Mucosa of descending colon (tissue), 3 donors: ENCODE measurements around the gene AMER1. TPM values are rescaled to one million over a fixed set of nuclear protein-coding genes. Genes with fewer than 3 reads are reported as not detected.

Experiments
- ATAC-seq: fragments of 200-7000 bp; cut with Tn5 transposase; one replicate; pipeline ENCODE4 v1.9.1; 2020; ENCODE audit warnings: mild to moderate bottlenecking, moderate library complexity
- DNase-seq, 3 donors: peaks; one replicate each; pipeline ENCODE4 v3.0.0-alpha.2; 2020
- H3K36me3 ChIP-seq: fragments of 200-600 bp; one replicate; pipeline ENCODE4 v1.8.0; 2021; ENCODE audit warnings: low read depth, mild to moderate bottlenecking
- H3K4me1 ChIP-seq: fragments of 200-600 bp; one replicate; pipeline ENCODE4 v1.8.0; 2021; ENCODE audit warnings: low read depth, mild to moderate bottlenecking
- H3K4me3 ChIP-seq: fragments of 200-600 bp; one replicate; pipeline ENCODE4 v1.8.0; 2021; ENCODE audit warnings: mild to moderate bottlenecking
- H3K9me3 ChIP-seq: fragments of 200-600 bp; one replicate; pipeline ENCODE4 v1.8.0; 2021; ENCODE audit warnings: mild to moderate bottlenecking
- CTCF ChIP-seq: fragments of 200-600 bp; IDR thresholded peaks from one replicate; pipeline ENCODE4 v1.8.0; 2022; ENCODE audit warnings: antibody characterized with exemption, mild to moderate bottlenecking
- intact Hi-C, 2 donors: fragments of 100-400 bp; cut with DNase I in 1 of 2; cut with micrococcal nuclease in 1 of 2; formaldehyde crosslinking; loops; one replicate each; pipeline versions ENCODE4 v1.11.0 to v1.11.1; 2022; cut with DNase I, micrococcal nuclease
- total RNA-seq, 3 donors: library from RNA; stranded (reverse); fragmentation: NEBNext Ultra II Directional in 2 of 3; extraction: Animal tissue kit (Norgen Biotek cat#: 25700) in 2 of 3; gene quantifications; one replicate each; pipeline versions ENCODE4 v1.2.1 to v1.2.4, GENCODE V29; 2021 to 2023
- donor health status: DM: no; HTN: no; CAD: no; lungs with moderate emphysema.
- donor health status: DM: no; HTN: no; CAD: no.
- donor health status: DM: no; HTN: yes; CAD: no.

The AMER1 gene
- total RNA-seq, 3 donors from 2014 or later = 2.9 to 8.9 (median 3.9) TPM

DNA sequence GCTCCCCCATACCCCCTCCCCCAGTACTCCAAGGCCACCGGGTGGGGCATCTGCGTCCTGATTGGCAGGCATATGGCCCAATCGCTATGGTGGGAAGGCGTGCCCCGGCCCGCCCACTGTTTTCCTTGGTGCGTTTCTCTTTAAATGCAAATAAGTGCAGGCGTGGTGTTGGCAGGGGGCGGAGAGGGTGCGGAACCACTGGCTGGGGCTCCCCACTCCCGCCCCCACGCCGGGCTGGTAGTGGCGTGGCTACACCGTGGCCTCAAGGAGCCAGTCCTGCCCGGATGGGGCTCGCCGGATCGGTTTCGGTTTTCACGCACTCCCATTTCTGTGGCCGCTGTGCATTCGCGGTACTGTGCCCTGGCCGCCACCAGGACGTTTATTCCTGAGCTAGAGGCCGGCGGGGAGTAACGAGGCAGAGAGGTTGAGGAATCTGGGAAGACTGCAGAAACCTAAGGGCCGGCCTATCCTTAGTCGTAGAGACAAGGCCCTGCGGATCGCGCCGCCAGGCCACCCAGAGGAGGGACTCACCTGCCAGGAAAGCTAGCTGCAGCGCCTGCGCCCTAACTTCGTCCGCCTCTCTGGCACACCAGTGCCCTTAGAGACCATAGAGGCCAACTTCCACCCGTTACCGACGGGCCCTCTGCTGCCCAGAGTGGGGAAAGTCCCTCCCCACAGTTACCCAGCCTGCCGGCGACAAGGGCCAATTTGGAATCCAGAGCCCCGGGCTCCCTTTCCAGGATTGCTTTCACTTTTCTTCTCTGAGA is 410 bp upstream of the AMER1 start:
- H3K4me3 ChIP-seq = peak overlapping the region; percentile 42
- H3K4me1 ChIP-seq = no peaks in the 10 kb centered on the region
- intact Hi-C loops = no loop called here
- no peak for TF ChIP-seq CTCF
- no peaks in the 10 kb centered on the region for H3K9me3 ChIP-seq
- DNase-seq (peak; percentile 94 to 96 (median 95)), ATAC-seq (peak; percentile 91)
- H3K36me3 ChIP-seq = no peaks in the 10 kb centered on the region

- Histone ChIP-seq H3K9me3 (no peaks in the 10 kb centered on the region), H3K4me3 (peak overlapping the region; percentile 42), H3K4me1 (no peaks in the 10 kb centered on the region), H3K36me3 (no peaks in the 10 kb centered on the region)
- intact Hi-C loops = no loop called here
- DNase-seq (peak; percentile 32 to 59 (median 59)), ATAC-seq (peak; percentile 23)
- TF ChIP-seq CTCF = no peak
Measured at GRCh38 chrX:64204701-64205440, 637 bp downstream of the AMER1 start.

DNA sequence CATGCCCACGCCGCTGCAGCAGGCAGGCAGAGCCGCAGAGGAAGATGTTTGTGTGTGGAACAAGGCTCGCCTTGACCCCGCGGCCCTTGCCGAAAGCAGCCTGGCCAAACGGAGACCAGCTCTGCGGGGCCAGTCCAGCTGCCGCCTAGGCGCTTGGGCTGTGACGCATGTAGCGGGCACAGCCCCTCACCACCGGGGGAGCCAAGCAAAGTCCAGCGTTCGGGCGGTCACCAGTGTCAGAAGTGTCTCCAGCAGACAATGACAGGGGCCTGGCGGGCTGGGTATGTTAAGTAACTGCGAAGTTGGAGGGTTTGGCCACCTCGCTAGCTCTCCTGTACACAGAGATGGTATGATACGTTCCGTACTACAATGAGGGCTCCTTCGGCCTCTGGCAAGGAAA is 1.3 kb downstream of the AMER1 start:
- intact Hi-C loops = no loop called here
- no peak for ATAC-seq
- DNase-seq = peak; percentile 8 to 56 (median 31)
- no peaks in the 10 kb centered on the region for H3K9me3 ChIP-seq
- H3K4me1 ChIP-seq = no peaks in the 10 kb centered on the region
- no peak for TF ChIP-seq CTCF
- H3K36me3 ChIP-seq = no peaks in the 10 kb centered on the region
- no peak overlapping the region for H3K4me3 ChIP-seq

DNA sequence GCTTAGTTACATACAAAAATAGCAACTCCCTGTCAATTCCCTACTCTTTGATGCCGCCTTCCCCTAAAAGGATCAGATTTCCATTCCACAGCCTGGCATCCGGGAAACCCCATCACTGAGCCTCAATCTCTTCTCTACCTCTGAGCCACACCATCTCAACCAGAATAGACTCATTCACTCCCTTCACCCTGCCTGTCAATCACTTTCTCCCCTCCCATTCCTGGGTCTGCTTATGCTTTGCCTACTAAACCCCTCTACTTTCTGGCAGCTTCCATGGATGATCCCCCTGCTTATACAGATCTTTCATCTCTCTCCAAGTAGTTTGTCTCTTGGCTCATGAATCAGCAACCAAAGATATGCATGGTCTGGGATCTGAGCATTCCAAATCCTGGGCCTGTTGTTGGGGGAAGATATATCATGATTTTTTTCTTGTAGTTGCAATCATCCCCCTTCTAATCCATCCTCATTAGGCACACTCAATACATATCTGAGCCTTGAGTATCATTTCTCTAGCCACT is 2.6 kb downstream of the AMER1 start:
- Histone ChIP-seq H3K9me3 (no peaks in the 10 kb centered on the region), H3K4me1 (no peaks in the 10 kb centered on the region), H3K4me3 (no peak overlapping the region), H3K36me3 (no peaks in the 10 kb centered on the region)
- no peak for TF ChIP-seq CTCF
- intact Hi-C loops = no loop called here
- ATAC-seq (no peak), DNase-seq (no peak)

GRCh38 chrX:64198036-64198435 is 7.5 kb downstream of the AMER1 start:
- H3K36me3 ChIP-seq = no peaks in the 10 kb centered on the region

More at GRCh38 chrX:64198036-64198435, 7.5 kb downstream of the AMER1 start:
- DNase-seq (no peak), ATAC-seq (no peak)
- Histone ChIP-seq H3K4me1 (no peaks in the 10 kb centered on the region), H3K4me3 (no peak overlapping the region), H3K9me3 (no peaks in the 10 kb centered on the region)
- intact Hi-C loops = no loop called here
- TF ChIP-seq CTCF = no peak
